KG1 (cell line): Measurements from ENCODE around the gene EXOC3.
A peak's percentile ranks its signal among the peaks of the same experiment; 100 is the strongest.

Source experiments
- DNase-seq: peaks from one replicate; lab custom pipeline; 2025; lab: John Stamatoyannopoulos, UW

The EXOC3 gene

GRCh38 chr5:457195-457961 lies 14.4 kb downstream of the EXOC3 start:
- no peak for DNase-seq

- no peak for DNase-seq
Measured at GRCh38 chr5:458547-459353, 15.8 kb downstream of the EXOC3 start.

GRCh38 chr5:459562-460272 lies 16.7 kb downstream of the EXOC3 start:
- no peak for DNase-seq

GRCh38 chr5:460273-460625 lies 17.3 kb downstream of the EXOC3 start:
- DNase-seq = no peak

- no peak for DNase-seq
Measured at GRCh38 chr5:462051-462481, 19.1 kb downstream of the EXOC3 start.

- no peak for DNase-seq
Measured at GRCh38 chr5:463301-463700, 20.3 kb downstream of the EXOC3 start.

GRCh38 chr5:463952-464351 lies 21.0 kb downstream of the EXOC3 start:
- no peak for DNase-seq

- DNase-seq = no peak
Measured at GRCh38 chr5:464446-464842, 21.5 kb downstream of the EXOC3 start.

GRCh38 chr5:464843-465590 lies 22.0 kb downstream of the EXOC3 start:
- no peak for DNase-seq

- DNase-seq = no peak
Measured at GRCh38 chr5:465591-466403, 22.8 kb downstream of the EXOC3 start.

GRCh38 chr5:466661-467310 lies 23.8 kb downstream of the EXOC3 start:
- no peak for DNase-seq

- DNase-seq = no peak
Measured at GRCh38 chr5:468401-468800, 25.4 kb downstream of the EXOC3 start.

- no peak for DNase-seq
Measured at GRCh38 chr5:469752-470483, 26.9 kb downstream of the EXOC3 start.

- DNase-seq = no peak
Measured at GRCh38 chr5:470961-471749, 28.2 kb downstream of the EXOC3 start.

- no peak for DNase-seq
Measured at GRCh38 chr5:471750-472058, 28.7 kb downstream of the EXOC3 start.

- DNase-seq = no peak
Measured at GRCh38 chr5:472076-472655, 29.2 kb downstream of the EXOC3 start.

GRCh38 chr5:472656-473550 lies 29.9 kb downstream of the EXOC3 start:
- peak; percentile 29 for DNase-seq
